WTC11 (cell line): ENCODE measurements around the gene PAMR1. TPM values are rescaled to one million over a fixed set of nuclear protein-coding genes. Genes with fewer than 3 reads are reported as not detected.

Experiments used
- ATAC-seq: fragments of 200-7000 bp; cut with Tn5 transposase; 2 replicates; pipeline ENCODE4 v1.10.0; 2021; ENCODE audit warnings: mild to moderate bottlenecking, moderate library complexity
- CTCF ChIA-PET: fragments of 300-600 bp; sonication (Branson Sonifier 250); formaldehyde crosslinking; loops from one replicate; lab custom pipeline; 2021; ENCODE audit warnings: antibody characterized with exemption; lab: Charles Lee
- POLR2A ChIA-PET: fragments of 350-600 bp; sonication (Branson Sonifier 250); formaldehyde crosslinking; loops from one replicate; lab custom pipeline; 2021; ENCODE audit warnings: antibody characterized with exemption; lab: Charles Lee
- DNase-seq: peaks from one replicate; pipeline ENCODE4 v3.0.0; 2021; ENCODE audit warnings: low spot score
- H3K27ac Mint-ChIP-seq: 2 replicates; pipeline ENCODE4 v1.8.0; 2021; ENCODE audit warnings: mixed read lengths
- H3K27me3 Mint-ChIP-seq: 2 replicates; pipeline ENCODE4 v1.8.0; 2021; ENCODE audit warnings: low read depth, mild to moderate bottlenecking, moderate library complexity, mixed read lengths
- H3K36me3 Mint-ChIP-seq: 2 replicates; pipeline ENCODE4 v1.8.0; 2021; ENCODE audit warnings: mixed read lengths
- H3K4me1 Mint-ChIP-seq: 2 replicates; pipeline ENCODE4 v1.8.0; 2022; ENCODE audit warnings: mixed read lengths
- H3K4me3 Mint-ChIP-seq: 2 replicates; pipeline ENCODE4 v1.8.0; 2021; ENCODE audit warnings: mild to moderate bottlenecking, moderate library complexity, mixed read lengths
- H3K9me3 Mint-ChIP-seq: 2 replicates; pipeline ENCODE4 v1.8.0; 2021; ENCODE audit warnings: mixed read lengths
- ATF1 ChIP-seq: sonication (generic); formaldehyde crosslinking; IDR thresholded peaks from 2 replicates; pipeline ENCODE4 v1.8.1; 2023; ENCODE audit warnings: mild to moderate bottlenecking, moderate library complexity, missing genetic modification reagents
- ATF2 ChIP-seq: sonication (generic); formaldehyde crosslinking; IDR thresholded peaks from 2 replicates; pipeline ENCODE4 v1.8.1; 2022; ENCODE audit warnings: low read depth, missing genetic modification reagents, borderline replicate concordance
- CDX4 ChIP-seq: fragments of 250-450 bp; sonication (Bioruptor Pico); IDR thresholded peaks from 2 replicates; pipeline ENCODE4 v1.9.0; 2021; ENCODE audit warnings: moderate library complexity, mild to moderate bottlenecking, inconsistent platforms, borderline replicate concordance
- CREB1 ChIP-seq: sonication (generic); formaldehyde crosslinking; IDR thresholded peaks from 2 replicates; pipeline ENCODE4 v1.8.0; 2023; ENCODE audit warnings: mild to moderate bottlenecking, missing genetic modification reagents
- CTCF ChIP-seq: fragments of 200-600 bp; IDR thresholded peaks from 2 replicates; pipeline ENCODE4 v1.8.0; 2022; ENCODE audit warnings: antibody characterized with exemption
- E2F1 ChIP-seq: sonication (generic); formaldehyde crosslinking; IDR thresholded peaks from 2 replicates; pipeline ENCODE4 v1.8.0; 2022; ENCODE audit warnings: mild to moderate bottlenecking, missing genetic modification reagents
- FOXK1 ChIP-seq: sonication (generic); formaldehyde crosslinking; IDR thresholded peaks from 2 replicates; pipeline ENCODE4 v1.8.0; 2022; ENCODE audit warnings: mild to moderate bottlenecking, moderate library complexity, missing genetic modification reagents
- FOXP1 ChIP-seq: sonication (generic); formaldehyde crosslinking; IDR thresholded peaks from 2 replicates; pipeline ENCODE4 v1.8.0; 2022; ENCODE audit warnings: missing genetic modification reagents, mild to moderate bottlenecking, moderate library complexity, borderline replicate concordance
- IRF1 ChIP-seq: sonication (generic); formaldehyde crosslinking; IDR thresholded peaks from 2 replicates; pipeline ENCODE4 v1.8.0; 2023; ENCODE audit warnings: missing genetic modification reagents
- IRF2 ChIP-seq: sonication (generic); formaldehyde crosslinking; IDR thresholded peaks from 2 replicates; pipeline ENCODE4 v1.8.0; 2022; ENCODE audit warnings: low read depth, missing genetic modification reagents, borderline replicate concordance
- JUN ChIP-seq: sonication (generic); formaldehyde crosslinking; IDR thresholded peaks from 2 replicates; pipeline ENCODE4 v1.8.0; 2023; ENCODE audit warnings: mild to moderate bottlenecking, missing genetic modification reagents
- NFYB ChIP-seq: sonication (generic); formaldehyde crosslinking; conservative IDR thresholded peaks from 2 replicates; pipeline ENCODE4 v1.8.0; 2022; ENCODE audit warnings: low read depth, missing genetic modification reagents
- NR3C1 ChIP-seq: sonication (generic); formaldehyde crosslinking; conservative IDR thresholded peaks from 2 replicates; pipeline ENCODE4 v1.8.1; 2023; ENCODE audit warnings: low read depth, mild to moderate bottlenecking, missing genetic modification reagents
- PREB ChIP-seq: sonication (generic); formaldehyde crosslinking; IDR thresholded peaks from 2 replicates; pipeline ENCODE4 v1.8.1; 2022; ENCODE audit warnings: mild to moderate bottlenecking, missing genetic modification reagents, moderate library complexity, borderline replicate concordance
- SMAD3 ChIP-seq: sonication (generic); formaldehyde crosslinking; IDR thresholded peaks from 2 replicates; pipeline ENCODE4 v1.8.0; 2022; ENCODE audit warnings: missing genetic modification reagents, mild to moderate bottlenecking, borderline replicate concordance
- SP1 ChIP-seq: sonication (generic); formaldehyde crosslinking; conservative IDR thresholded peaks from 2 replicates; pipeline ENCODE4 v1.8.1; 2022; ENCODE audit warnings: missing genetic modification reagents
- TP53 ChIP-seq: sonication (generic); formaldehyde crosslinking; IDR thresholded peaks from 2 replicates; pipeline ENCODE4 v1.8.1; 2023; ENCODE audit warnings: mild to moderate bottlenecking, missing genetic modification reagents
- ZBTB21 ChIP-seq: sonication (generic); formaldehyde crosslinking; IDR thresholded peaks from 2 replicates; pipeline ENCODE4 v1.8.1; 2023; ENCODE audit warnings: mild to moderate bottlenecking, missing genetic modification reagents, borderline replicate concordance
- ZSCAN18 ChIP-seq: fragments of 250-450 bp; sonication (Bioruptor Pico); IDR thresholded peaks from 2 replicates; pipeline ENCODE4 v2.1.2; 2022; ENCODE audit warnings: mild to moderate bottlenecking, moderate library complexity
- total RNA-seq: library from RNA; stranded (reverse); gene quantifications from 3 replicates; pipeline ENCODE4 v1.2.3, GENCODE V29; 2021

PAMR1 gene
- total RNA-seq, 1 experiment from 2014 or later, result 3.2 TPM

- Mint-ChIP-seq H3K9me3 (peaks cover 7% of the 10 kb centered on the region; the same call in 1 of the 2 replicates), H3K27ac (no peak overlapping the region), H3K36me3 (no peaks in the 10 kb centered on the region), H3K4me1 (peaks cover 17% of the 10 kb centered on the region), H3K4me3 (no peak overlapping the region), H3K27me3 (no peaks in the 10 kb centered on the region; the same call in 1 of the 2 replicates)
- CTCF ChIA-PET, result interaction anchor here (1.0 to 1.4 kb wide), 3 partner anchors 57 to 277 kb away, joined by 3 read pairs; no protein-coding TSS in a partner anchor
- TF ChIP-seq E2F1 (CRISPR knock-in tag), result no peak
- ATAC-seq (no peak), DNase-seq (no peak)
- POLR2A ChIA-PET, result no interaction called here
These were observed 20.1 kb upstream of the PAMR1 start for GRCh38 chr11:35545391-35546003.

- peaks cover 2% of the 10 kb centered on the region for H3K27me3 Mint-ChIP-seq
- no peaks in the 10 kb centered on the region for H3K36me3 Mint-ChIP-seq
- H3K9me3 Mint-ChIP-seq, result peaks cover 7% of the 10 kb centered on the region; the same call in 1 of the 2 replicates
- POLR2A ChIA-PET, result no interaction called here
- H3K4me1 Mint-ChIP-seq, result peaks cover 8% of the 10 kb centered on the region
- ATAC-seq, result no peak
- H3K4me3 Mint-ChIP-seq, result no peak overlapping the region
- TF ChIP-seq IRF2 (no peak), CTCF (no peak), PREB (CRISPR knock-in tag) (no peak), FOXK1 (CRISPR knock-in tag) (no peak), NFYB (CRISPR knock-in tag) (no peak), NR3C1 (CRISPR knock-in tag) (no peak), SP1 (no peak), ATF1 (CRISPR knock-in tag) (no peak), TP53 (CRISPR knock-in tag) (no peak), IRF1 (CRISPR knock-in tag) (no peak), ZBTB21 (CRISPR knock-in tag) (no peak), FOXP1 (CRISPR knock-in tag) (no peak), SMAD3 (CRISPR knock-in tag) (no peak), JUN (CRISPR knock-in tag) (no peak), CDX4 (CRISPR knock-in tag) (no peak), ATF2 (CRISPR knock-in tag) (no peak), CREB1 (CRISPR knock-in tag) (no peak), ZSCAN18 (CRISPR knock-in tag) (no peak)
- no peak overlapping the region for H3K27ac Mint-ChIP-seq
- no peak for DNase-seq
- CTCF ChIA-PET, result no interaction called here
These were observed 18.1 kb upstream of the PAMR1 start for GRCh38 chr11:35543481-35543880.
